Caco-2 (cell line): ENCODE results near the gene NEFH. TPM values are rescaled to one million over a fixed set of nuclear protein-coding genes. Genes with fewer than 3 reads are reported as not detected.

Experiments
- BruUV-seq: library from RNA; stranded (reverse); fragments of 400-500 nt; replicated peaks from 2 replicates; lab custom pipeline; 2021; lab: Mats Ljungman, UMichigan
- CTCF ChIA-PET: fragments of 300-600 bp; sonication (Branson Sonifier 250); formaldehyde crosslinking; loops from one replicate; lab custom pipeline; 2022; ENCODE audit warnings: antibody characterized with exemption; lab: Charles Lee
- POLR2A ChIA-PET: fragments of 300-600 bp; sonication (Branson Sonifier 250); formaldehyde crosslinking; loops from one replicate; lab custom pipeline; 2022; ENCODE audit warnings: antibody characterized with exemption; lab: Charles Lee
- DNase-seq, 2 experiments: peaks; one replicate each; pipeline versions ENCODE4 v3.0.0 to v3.0.0-alpha.2; 2020 to 2022
- H3K27me3 ChIP-seq: replicated peaks from 2 replicates; pipeline ENCODE4 v1.6.0; 2011; ENCODE audit warnings: low read length; ENCODE audit not compliant: control insufficient read depth, insufficient read depth
- H3K36me3 ChIP-seq: 2 replicates; pipeline ENCODE4 v1.5.1; 2011; ENCODE audit warnings: low read length; ENCODE audit not compliant: control insufficient read depth, insufficient read depth
- H3K4me1 ChIP-seq: fragments of 250-450 bp; sonication (Bioruptor Pico); 2 replicates; pipeline ENCODE4 v1.5.1; 2020; ENCODE audit warnings: mild to moderate bottlenecking
- H3K4me3 ChIP-seq: 2 replicates; pipeline ENCODE4 v1.5.1; 2011; ENCODE audit warnings: low read depth, mild to moderate bottlenecking, control low read depth, low read length
- H3K9me3 ChIP-seq: fragments of 250-450 bp; sonication (Bioruptor Pico); 2 replicates; pipeline ENCODE4 v1.5.1; 2020; ENCODE audit warnings: mild to moderate bottlenecking, moderate library complexity
- H3K27ac Mint-ChIP-seq: one replicate; pipeline ENCODE4 v1.8.0; 2022; ENCODE audit warnings: mixed read lengths; ENCODE audit not compliant: unreplicated experiment
- H3K27me3 Mint-ChIP-seq: one replicate; pipeline ENCODE4 v1.8.0; 2022; ENCODE audit warnings: mixed read lengths; ENCODE audit not compliant: insufficient read depth, unreplicated experiment
- H3K36me3 Mint-ChIP-seq: one replicate; pipeline ENCODE4 v1.8.0; 2022; ENCODE audit warnings: mild to moderate bottlenecking, mixed read lengths; ENCODE audit not compliant: insufficient read depth, unreplicated experiment
- H3K4me1 Mint-ChIP-seq: one replicate; pipeline ENCODE4 v1.8.0; 2022; ENCODE audit warnings: low read depth, mixed read lengths; ENCODE audit not compliant: unreplicated experiment
- H3K4me3 Mint-ChIP-seq: one replicate; pipeline ENCODE4 v1.8.0; 2022; ENCODE audit warnings: mild to moderate bottlenecking, moderate library complexity, mixed read lengths; ENCODE audit not compliant: unreplicated experiment
- H3K9me3 Mint-ChIP-seq: one replicate; pipeline ENCODE4 v1.8.0; 2022; ENCODE audit warnings: mixed read lengths; ENCODE audit not compliant: unreplicated experiment
- intact Hi-C: fragments of 100-400 bp; cut with micrococcal nuclease; formaldehyde crosslinking; loops from one replicate; pipeline ENCODE4 v1.10.0; 2022; ENCODE audit not compliant: unreplicated experiment
- total RNA-seq: library from RNA; stranded (reverse); gene quantifications from 2 replicates; pipeline ENCODE4 v1.2.3, GENCODE V29; 2022
- TF ChIP-seq, protein P1 (sequence below), 2 experiments: fragments of 200-600 bp in 1 of 2; IDR thresholded peaks; 1 replicate in 1 of 2; 2 replicates in 1 of 2; pipeline versions ENCODE4 v1.5.1 to v1.8.0; 2011 to 2022; ENCODE audit warnings: antibody characterized with exemption in 1 of 2, control low read depth in 1 of 2, inconsistent platforms in 1 of 2, low read depth in 1 of 2, low read length in 1 of 2, mild to moderate bottlenecking in 1 of 2, moderate library complexity in 1 of 2; ENCODE audit not compliant: insufficient read depth in 1 of 2, severe bottlenecking in 1 of 2, unreplicated experiment in 1 of 2

NEFH gene
- total RNA-seq, 1 experiment from 2014 or later: not detected

GRCh38 chr22:29445508-29445907 is 34.5 kb upstream of the NEFH start:
- Histone ChIP-seq H3K4me1 (peaks cover 11% of the 10 kb centered on the region), H3K36me3 (no peaks in the 10 kb centered on the region), H3K9me3 (no peaks in the 10 kb centered on the region), H3K4me3 (no peak overlapping the region), H3K27me3 (no peaks in the 10 kb centered on the region)
- Mint-ChIP-seq H3K27ac (no peak overlapping the region), H3K27me3 (no peaks in the 10 kb centered on the region), H3K9me3 (no peaks in the 10 kb centered on the region), H3K4me1 (peaks cover 16% of the 10 kb centered on the region), H3K36me3 (no peaks in the 10 kb centered on the region), H3K4me3 (no peak overlapping the region)
- intact Hi-C loops: no loop called here
- ChIA-PET POLR2A (no interaction called here), CTCF (no interaction called here)
- no TSS peak for BruUV-seq
- TF ChIP-seq, protein P1, sequence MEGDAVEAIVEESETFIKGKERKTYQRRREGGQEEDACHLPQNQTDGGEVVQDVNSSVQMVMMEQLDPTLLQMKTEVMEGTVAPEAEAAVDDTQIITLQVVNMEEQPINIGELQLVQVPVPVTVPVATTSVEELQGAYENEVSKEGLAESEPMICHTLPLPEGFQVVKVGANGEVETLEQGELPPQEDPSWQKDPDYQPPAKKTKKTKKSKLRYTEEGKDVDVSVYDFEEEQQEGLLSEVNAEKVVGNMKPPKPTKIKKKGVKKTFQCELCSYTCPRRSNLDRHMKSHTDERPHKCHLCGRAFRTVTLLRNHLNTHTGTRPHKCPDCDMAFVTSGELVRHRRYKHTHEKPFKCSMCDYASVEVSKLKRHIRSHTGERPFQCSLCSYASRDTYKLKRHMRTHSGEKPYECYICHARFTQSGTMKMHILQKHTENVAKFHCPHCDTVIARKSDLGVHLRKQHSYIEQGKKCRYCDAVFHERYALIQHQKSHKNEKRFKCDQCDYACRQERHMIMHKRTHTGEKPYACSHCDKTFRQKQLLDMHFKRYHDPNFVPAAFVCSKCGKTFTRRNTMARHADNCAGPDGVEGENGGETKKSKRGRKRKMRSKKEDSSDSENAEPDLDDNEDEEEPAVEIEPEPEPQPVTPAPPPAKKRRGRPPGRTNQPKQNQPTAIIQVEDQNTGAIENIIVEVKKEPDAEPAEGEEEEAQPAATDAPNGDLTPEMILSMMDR (IDR thresholded peaks at IDR 0.05; ENCODE audit: insufficient read depth in 1 of 2, low read depth in 1 of 2, low read length in 1 of 2, severe bottlenecking in 1 of 2, unreplicated experiment in 1 of 2): no peak
- no peak for DNase-seq

- ChIA-PET CTCF (no interaction called here), POLR2A (no interaction called here)
- TF ChIP-seq, protein P1 (IDR thresholded peaks at IDR 0.05; ENCODE audit: insufficient read depth in 1 of 2, low read depth in 1 of 2, low read length in 1 of 2, severe bottlenecking in 1 of 2, unreplicated experiment in 1 of 2): no peak
- H3K4me1 ChIP-seq: peaks cover 11% of the 10 kb centered on the region
- Mint-ChIP-seq H3K36me3 (no peaks in the 10 kb centered on the region), H3K27ac (no peak overlapping the region), H3K4me3 (no peak overlapping the region), H3K4me1 (peaks cover 15% of the 10 kb centered on the region), H3K27me3 (no peaks in the 10 kb centered on the region), H3K9me3 (no peaks in the 10 kb centered on the region)
- BruUV-seq: no TSS peak
- intact Hi-C loops: no loop called here
- DNase-seq: no peak
- no peaks in the 10 kb centered on the region for H3K27me3 ChIP-seq
- H3K4me3 ChIP-seq: no peak overlapping the region
- H3K9me3 ChIP-seq: no peaks in the 10 kb centered on the region
- H3K36me3 ChIP-seq: no peaks in the 10 kb centered on the region
Observed at GRCh38 chr22:29447906-29448305, 32.1 kb upstream of the NEFH start.

DNA sequence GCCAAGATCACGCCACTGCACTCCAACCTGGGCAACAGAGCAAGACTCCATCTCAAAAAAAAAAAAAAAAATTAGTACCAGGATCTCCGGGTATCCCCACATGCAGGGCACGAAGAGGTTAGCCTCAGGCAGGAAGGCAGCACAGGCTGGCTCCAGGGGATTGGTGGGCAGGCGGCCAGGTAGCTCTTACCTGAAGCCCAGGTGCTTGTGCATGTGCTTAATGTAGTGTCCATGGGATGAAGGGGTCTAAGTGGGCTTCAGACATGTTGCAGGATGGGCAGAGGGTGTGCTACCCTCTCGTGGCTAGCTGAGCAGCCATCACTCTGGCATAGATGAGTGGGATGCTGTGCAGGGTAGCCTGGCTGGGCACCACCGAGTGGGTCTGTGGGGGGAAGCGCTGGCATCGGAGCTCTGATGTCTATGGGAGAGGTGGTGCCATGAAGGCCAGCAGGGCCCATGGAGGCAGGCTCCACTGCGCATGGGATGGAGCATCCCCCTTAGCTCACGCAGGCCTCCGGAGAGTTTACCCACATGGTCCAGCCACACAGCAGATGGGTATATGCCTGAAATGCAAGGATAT is 30.6 kb upstream of the NEFH start:
- H3K4me1 Mint-ChIP-seq: peaks cover under 1% of the 10 kb centered on the region
- H3K4me3 Mint-ChIP-seq: no peak overlapping the region
- POLR2A ChIA-PET: no interaction called here
- TF ChIP-seq, protein P1 (IDR thresholded peaks at IDR 0.05; ENCODE audit: insufficient read depth in 1 of 2, low read depth in 1 of 2, low read length in 1 of 2, severe bottlenecking in 1 of 2, unreplicated experiment in 1 of 2): no peak
- H3K36me3 Mint-ChIP-seq: no peaks in the 10 kb centered on the region
- H3K9me3 ChIP-seq: no peaks in the 10 kb centered on the region
- no TSS peak for BruUV-seq
- no peaks in the 10 kb centered on the region for H3K36me3 ChIP-seq
- no peak overlapping the region for H3K27ac Mint-ChIP-seq
- no peak overlapping the region for H3K4me3 ChIP-seq
- no peaks in the 10 kb centered on the region for H3K9me3 Mint-ChIP-seq
- no peaks in the 10 kb centered on the region for H3K27me3 Mint-ChIP-seq
- intact Hi-C loops: no loop called here
- DNase-seq: no peak
- H3K4me1 ChIP-seq: no peaks in the 10 kb centered on the region
- H3K27me3 ChIP-seq: no peaks in the 10 kb centered on the region
- CTCF ChIA-PET: no interaction called here
